GM18505 (cell line): ENCODE results near the gene ADAMTS8.

Experiments
- ATAC-seq: cut with Tn5 transposase; IDR thresholded peaks from one replicate; pipeline ENCODE4 v1.9.1; 2021; ENCODE audit not compliant: unreplicated experiment
- POLR2A ChIP-seq: IDR thresholded peaks from 4 replicates; pipeline ENCODE4 v1.6.1; 2011; ENCODE audit warnings: borderline replicate concordance; ENCODE audit not compliant: insufficient read depth, insufficient read length; ENCODE audit errors: extremely low read depth

Gene ADAMTS8

GRCh38 chr11:130402570-130402969 lies 25.8 kb downstream of the ADAMTS8 start:
- ATAC-seq = no peak
- no peak for TF ChIP-seq POLR2A

GRCh38 chr11:130400781-130401483 lies 27.5 kb downstream of the ADAMTS8 start:
- no peak for ATAC-seq
- no peak for TF ChIP-seq POLR2A

DNA sequence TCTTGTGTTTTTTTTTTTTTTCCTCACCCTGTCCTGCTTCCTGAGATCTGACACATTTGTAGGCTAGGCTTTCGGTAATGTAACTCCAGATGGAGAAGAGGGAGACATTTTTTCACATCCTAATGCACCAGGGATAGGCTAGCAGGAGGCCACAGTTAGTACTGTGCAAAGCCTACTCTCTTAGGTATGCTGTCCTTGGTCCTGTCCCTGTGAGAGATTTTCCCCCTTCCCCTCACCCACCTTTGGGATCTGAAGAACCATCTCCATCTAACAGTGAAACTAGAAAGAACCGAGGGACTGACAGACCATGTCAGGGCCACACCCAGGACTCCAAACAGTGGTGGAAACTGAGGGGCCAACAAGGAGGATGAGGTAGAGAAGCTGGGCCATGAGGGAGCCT lies 29.2 kb downstream of the ADAMTS8 start:
- ATAC-seq = no peak
- no peak for TF ChIP-seq POLR2A

DNA sequence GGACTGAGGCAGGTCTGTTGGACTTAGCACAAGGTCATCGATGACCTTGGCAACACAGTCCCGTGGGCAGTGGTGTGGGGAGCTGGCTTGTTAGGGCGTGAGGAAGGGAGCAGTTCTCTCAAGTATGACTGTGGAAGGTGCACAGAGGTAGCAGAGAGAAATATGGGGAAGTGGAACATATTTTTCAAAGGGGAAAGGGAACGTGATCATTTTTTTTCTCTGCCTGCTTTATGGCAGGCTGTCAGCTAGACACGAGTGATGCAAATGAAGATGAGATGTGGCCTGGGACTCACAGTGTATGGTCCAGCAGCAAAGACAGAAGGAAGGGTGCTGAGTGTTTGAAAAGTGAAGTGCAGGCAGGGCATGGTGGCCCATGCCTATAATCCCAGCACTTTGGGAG lies 30.6 kb downstream of the ADAMTS8 start:
- no peak for TF ChIP-seq POLR2A
- ATAC-seq = no peak

- no peak for ATAC-seq
- no peak for TF ChIP-seq POLR2A
Measured at GRCh38 chr11:130396965-130397364, 31.4 kb downstream of the ADAMTS8 start.

- no peak for ATAC-seq
- no peak for TF ChIP-seq POLR2A
Measured at GRCh38 chr11:130394615-130395014, 33.8 kb downstream of the ADAMTS8 start.

GRCh38 chr11:130391711-130392110 lies 36.7 kb downstream of the ADAMTS8 start:
- no peak for TF ChIP-seq POLR2A
- ATAC-seq = no peak

DNA sequence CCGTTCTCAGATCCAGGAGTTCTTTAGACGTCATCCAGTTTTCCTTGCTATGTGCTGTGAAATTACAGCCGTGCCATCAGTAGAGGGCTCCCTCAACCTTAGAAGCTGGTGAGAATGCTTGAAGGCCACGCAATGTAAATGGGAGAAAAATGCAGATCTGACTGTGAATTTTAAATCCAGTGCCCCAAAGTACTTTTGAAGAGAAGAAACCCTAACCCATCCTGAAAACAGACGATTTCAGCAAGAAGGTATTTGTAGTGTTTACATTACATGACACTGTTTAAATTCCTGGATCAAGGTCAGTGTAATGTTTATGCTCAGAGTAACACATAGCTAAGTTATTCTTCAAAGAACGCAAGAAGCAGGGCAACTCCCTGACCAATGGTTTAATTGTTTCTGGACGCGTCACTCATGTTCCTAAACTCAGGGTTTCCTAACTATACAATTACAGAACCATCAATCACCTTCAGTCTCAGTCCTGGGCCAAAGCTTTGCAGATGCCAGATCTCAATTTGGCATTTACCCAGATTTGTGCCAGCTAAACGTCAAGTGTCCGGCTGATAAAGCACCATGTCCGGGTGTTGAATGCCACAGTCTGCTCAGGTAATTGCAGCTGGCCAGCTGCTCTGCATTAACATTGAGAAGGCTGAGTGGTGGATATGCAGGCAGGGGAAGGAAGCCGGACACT lies 38.2 kb downstream of the ADAMTS8 start:
- ATAC-seq = no peak
- no peak for TF ChIP-seq POLR2A

GRCh38 chr11:130389335-130389935 lies 39.0 kb downstream of the ADAMTS8 start:
- no peak for TF ChIP-seq POLR2A
- no peak for ATAC-seq

GRCh38 chr11:130388607-130389205 lies 39.7 kb downstream of the ADAMTS8 start:
- TF ChIP-seq POLR2A = no peak
- no peak for ATAC-seq

GRCh38 chr11:130386056-130386455 lies 42.4 kb downstream of the ADAMTS8 start:
- TF ChIP-seq POLR2A = no peak
- no peak for ATAC-seq

- TF ChIP-seq POLR2A = no peak
- ATAC-seq = no peak
Measured at GRCh38 chr11:130383344-130384211, 44.8 kb downstream of the ADAMTS8 start.

DNA sequence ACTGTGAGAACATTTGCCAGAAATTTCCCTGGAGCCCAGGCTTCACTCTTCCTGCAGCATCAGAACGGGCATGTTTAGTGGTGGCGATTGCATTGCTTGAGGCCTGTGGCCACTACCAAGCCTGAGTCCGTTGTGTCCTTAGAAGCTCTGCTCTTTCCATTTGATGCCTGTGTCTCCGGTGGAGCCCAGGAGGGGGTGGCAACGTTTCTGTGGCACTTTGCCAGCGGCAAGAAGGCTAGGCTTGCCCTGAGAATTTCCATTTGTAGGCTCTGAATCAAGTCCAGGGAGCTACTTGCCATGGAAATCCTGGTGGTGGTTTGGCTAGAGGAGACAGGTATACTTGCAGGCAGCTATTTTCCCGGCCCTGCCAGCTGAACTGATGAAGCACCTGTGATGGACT lies 47.1 kb downstream of the ADAMTS8 start:
- ATAC-seq = no peak
- TF ChIP-seq POLR2A = no peak
